ENCODE results near the gene KDM6B. TPM values are rescaled to one million over a fixed set of nuclear protein-coding genes. Genes with fewer than 3 reads are reported as not detected.

Gene KDM6B
- total RNA-seq, 1 donor from 2014 or later, result 96.3 TPM

- no peak overlapping the region for H3K4me3 Mint-ChIP-seq
- no peaks in the 10 kb centered on the region for H3K9me3 Mint-ChIP-seq
- no peaks in the 10 kb centered on the region for H3K36me3 Mint-ChIP-seq
- no peak for DNase-seq (ENCODE audit: low spot score in 2 of 2, unreplicated experiment in 2 of 2)
- no peaks in the 10 kb centered on the region for H3K4me1 Mint-ChIP-seq
- peaks cover 7% of the 10 kb centered on the region for H3K27me3 Mint-ChIP-seq (ENCODE audit: low read depth)
- TF ChIP-seq CTCF (IDR thresholded peaks at IDR 0.05; ENCODE audit: unreplicated experiment), result no peak
- no peak overlapping the region for H3K27ac Mint-ChIP-seq
Observed at GRCh38 chr17:7794075-7794663, 39.8 kb upstream of the KDM6B start.

- H3K36me3 Mint-ChIP-seq, result no peaks in the 10 kb centered on the region
- peaks cover 7% of the 10 kb centered on the region for H3K27me3 Mint-ChIP-seq (ENCODE audit: low read depth)
- no peak overlapping the region for H3K4me3 Mint-ChIP-seq
- peaks cover 4% of the 10 kb centered on the region for H3K4me1 Mint-ChIP-seq
- H3K9me3 Mint-ChIP-seq, result no peaks in the 10 kb centered on the region
- DNase-seq (ENCODE audit: low spot score in 2 of 2, unreplicated experiment in 2 of 2), result no peak
- H3K27ac Mint-ChIP-seq, result no peak overlapping the region
- no peak for TF ChIP-seq CTCF (IDR thresholded peaks at IDR 0.05; ENCODE audit: unreplicated experiment)
Observed at GRCh38 chr17:7797976-7798375, 36.0 kb upstream of the KDM6B start.

GRCh38 chr17:7798839-7799238 lies 35.2 kb upstream of the KDM6B start:
- Mint-ChIP-seq H3K27ac (no peak overlapping the region), H3K4me1 (peaks cover 6% of the 10 kb centered on the region), H3K4me3 (no peak overlapping the region), H3K9me3 (no peaks in the 10 kb centered on the region), H3K36me3 (no peaks in the 10 kb centered on the region), H3K27me3 (ENCODE audit: low read depth) (peaks cover 7% of the 10 kb centered on the region)
- DNase-seq (ENCODE audit: low spot score in 2 of 2, unreplicated experiment in 2 of 2), result no peak
- no peak for TF ChIP-seq CTCF (IDR thresholded peaks at IDR 0.05; ENCODE audit: unreplicated experiment)

- Mint-ChIP-seq H3K27me3 (ENCODE audit: low read depth) (peaks cover 7% of the 10 kb centered on the region), H3K4me3 (no peak overlapping the region), H3K9me3 (no peaks in the 10 kb centered on the region), H3K27ac (no peak overlapping the region), H3K36me3 (no peaks in the 10 kb centered on the region), H3K4me1 (peaks cover 9% of the 10 kb centered on the region)
- no peak for DNase-seq (ENCODE audit: low spot score in 2 of 2, unreplicated experiment in 2 of 2)
- TF ChIP-seq CTCF (IDR thresholded peaks at IDR 0.05; ENCODE audit: unreplicated experiment), result no peak
Observed at GRCh38 chr17:7803981-7804380, 30.0 kb upstream of the KDM6B start.

GRCh38 chr17:7806587-7806986 lies 27.4 kb upstream of the KDM6B start:
- H3K4me1 Mint-ChIP-seq, result peaks cover 9% of the 10 kb centered on the region
- no peaks in the 10 kb centered on the region for H3K9me3 Mint-ChIP-seq
- H3K27ac Mint-ChIP-seq, result no peak overlapping the region
- peaks cover 5% of the 10 kb centered on the region for H3K27me3 Mint-ChIP-seq (ENCODE audit: low read depth)
- H3K36me3 Mint-ChIP-seq, result no peaks in the 10 kb centered on the region
- no peak overlapping the region for H3K4me3 Mint-ChIP-seq
- DNase-seq (ENCODE audit: low spot score in 2 of 2, unreplicated experiment in 2 of 2), result no peak
- TF ChIP-seq CTCF (IDR thresholded peaks at IDR 0.05; ENCODE audit: unreplicated experiment), result no peak

GRCh38 chr17:7807206-7807605 lies 26.8 kb upstream of the KDM6B start:
- Mint-ChIP-seq H3K9me3 (no peaks in the 10 kb centered on the region), H3K27ac (no peak overlapping the region), H3K36me3 (no peaks in the 10 kb centered on the region), H3K4me1 (peaks cover 6% of the 10 kb centered on the region), H3K4me3 (no peak overlapping the region), H3K27me3 (ENCODE audit: low read depth) (peaks cover 5% of the 10 kb centered on the region)
- DNase-seq (ENCODE audit: low spot score in 2 of 2, unreplicated experiment in 2 of 2), result no peak
- TF ChIP-seq CTCF (IDR thresholded peaks at IDR 0.05; ENCODE audit: unreplicated experiment), result no peak
